Loucy (cell line): ENCODE results near the gene PRR7.

Source experiments
- H2AFZ ChIP-seq: fragments of 200-600 bp; sonication (generic); 2 replicates; pipeline ENCODE4 v1.6.0; 2016; ENCODE audit warnings: antibody characterized with exemption, mild to moderate bottlenecking, low read length, moderate library complexity
- H3F3A ChIP-seq: fragments of 200-600 bp; 2 replicates; pipeline ENCODE4 v1.6.0; 2016; ENCODE audit warnings: antibody characterized with exemption, low read depth, mild to moderate bottlenecking
- H3K27me3 ChIP-seq: fragments of 200-600 bp; sonication (generic); 2 replicates; pipeline ENCODE4 v1.6.1; 2014; ENCODE audit warnings: low read length, mild to moderate bottlenecking; ENCODE audit not compliant: insufficient read depth, poor library complexity, severe bottlenecking
- H3K36me3 ChIP-seq: fragments of 200-600 bp; sonication (generic); 2 replicates; pipeline ENCODE4 v1.6.1; 2016; ENCODE audit warnings: low read length; ENCODE audit not compliant: insufficient read depth
- H3K4me1 ChIP-seq: fragments of 200-600 bp; sonication (generic); 2 replicates; pipeline ENCODE4 v1.5.1; 2014; ENCODE audit warnings: low read length, mild to moderate bottlenecking; ENCODE audit not compliant: insufficient read depth, poor library complexity, severe bottlenecking
- H3K4me2 ChIP-seq: fragments of 200-600 bp; sonication (generic); 2 replicates; pipeline ENCODE4 v1.6.0; 2014; ENCODE audit warnings: antibody characterized with exemption, low read length, low read depth, mild to moderate bottlenecking; ENCODE audit not compliant: poor library complexity, severe bottlenecking
- H3K4me3 ChIP-seq: fragments of 200-600 bp; sonication (generic); 2 replicates; pipeline ENCODE4 v1.5.1; 2014; ENCODE audit warnings: low read length, mild to moderate bottlenecking, mixed read lengths; ENCODE audit not compliant: poor library complexity, severe bottlenecking
- H3K79me2 ChIP-seq: fragments of 200-600 bp; sonication (generic); 2 replicates; pipeline ENCODE4 v1.6.1; 2014; ENCODE audit warnings: low read length; ENCODE audit not compliant: insufficient read depth
- H3K9ac ChIP-seq: fragments of 200-600 bp; sonication (generic); 2 replicates; pipeline ENCODE4 v1.6.0; 2014; ENCODE audit warnings: mild to moderate bottlenecking, low read depth, low read length, moderate library complexity; ENCODE audit not compliant: poor library complexity, severe bottlenecking
- H3K9me2 ChIP-seq: fragments of 200-600 bp; sonication (generic); replicated peaks from 2 replicates; pipeline ENCODE4 v1.6.1; 2016; ENCODE audit warnings: low read depth, low read length, mixed read lengths
- H3K9me3 ChIP-seq: fragments of 200-600 bp; sonication (generic); 2 replicates; pipeline ENCODE4 v1.6.1; 2014; ENCODE audit warnings: mild to moderate bottlenecking, antibody characterized with exemption, low read length, low read depth; ENCODE audit not compliant: insufficient read depth
- H4K20me1 ChIP-seq: fragments of 200-600 bp; sonication (generic); 2 replicates; pipeline ENCODE4 v1.6.0; 2014; ENCODE audit warnings: antibody characterized with exemption, low read length, mild to moderate bottlenecking; ENCODE audit not compliant: insufficient read depth, poor library complexity, severe bottlenecking
- CTCF ChIP-seq: fragments of 200-600 bp; sonication (generic); conservative IDR thresholded peaks from 2 replicates; pipeline ENCODE4 v1.5.1; 2014; ENCODE audit warnings: mild to moderate bottlenecking, antibody characterized with exemption, low read length
- EZH2phosphoT487 ChIP-seq: fragments of 200-600 bp; IDR thresholded peaks from 2 replicates; pipeline ENCODE4 v1.6.1; 2018; ENCODE audit warnings: antibody characterized with exemption, mild to moderate bottlenecking, moderate library complexity, borderline replicate concordance

The PRR7 gene

GRCh38 chr5:177425801-177426565 lies 20.6 kb upstream of the PRR7 start:
- Histone ChIP-seq H3F3A (no peaks in the 10 kb centered on the region), H3K4me2 (peak overlapping the region; percentile 70), H3K36me3 (no peaks in the 10 kb centered on the region), H3K9ac (peak overlapping the region; percentile 69), H3K4me3 (peak overlapping the region; percentile 79), H3K27me3 (no peaks in the 10 kb centered on the region), H3K9me2 (no peaks in the 10 kb centered on the region), H3K4me1 (peaks cover 33% of the 10 kb centered on the region), H3K9me3 (no peaks in the 10 kb centered on the region), H3K79me2 (peaks cover 43% of the 10 kb centered on the region), H2AFZ (peak overlapping the region; percentile 93), H4K20me1 (peaks cover 19% of the 10 kb centered on the region)
- TF ChIP-seq EZH2phosphoT487, result no peak

- Histone ChIP-seq H3K36me3 (no peaks in the 10 kb centered on the region), H3K4me1 (peaks cover 36% of the 10 kb centered on the region), H3K9me3 (no peaks in the 10 kb centered on the region), H4K20me1 (peaks cover 19% of the 10 kb centered on the region), H3F3A (no peaks in the 10 kb centered on the region), H3K9me2 (no peaks in the 10 kb centered on the region), H3K4me3 (peak within 1 kb of the TSS; percentile 95), H3K4me2 (peak within 1 kb of the TSS; percentile 99), H3K79me2 (peaks cover 46% of the 10 kb centered on the region), H3K27me3 (no peaks in the 10 kb centered on the region), H2AFZ (peak within 1 kb of the TSS; percentile 93), H3K9ac (peak within 1 kb of the TSS; percentile 97)
- TF ChIP-seq CTCF (no peak), EZH2phosphoT487 (no peak)
These were observed 19.9 kb upstream of the PRR7 start, which contains the start of gene GRK6 for GRCh38 chr5:177426566-177427210. Gene GRK6, plus strand, starts transcription at chr5:177426676. Its CDS starts 170 bp downstream, at chr5:177426846.

- Histone ChIP-seq H3K4me3 (peak overlapping the region; percentile 95), H3K9me2 (no peaks in the 10 kb centered on the region), H4K20me1 (peaks cover 19% of the 10 kb centered on the region), H3K79me2 (peaks cover 49% of the 10 kb centered on the region), H3K36me3 (peaks cover 3% of the 10 kb centered on the region; the same call in 1 of the 2 replicates), H3K4me1 (peaks cover 40% of the 10 kb centered on the region), H3K27me3 (no peaks in the 10 kb centered on the region), H3K9ac (peak overlapping the region; percentile 97), H3K9me3 (no peaks in the 10 kb centered on the region), H3K4me2 (peak overlapping the region; percentile 99), H2AFZ (no peak overlapping the region), H3F3A (no peaks in the 10 kb centered on the region)
- TF ChIP-seq EZH2phosphoT487 (no peak), CTCF (no peak)
These were observed 19.3 kb upstream of the PRR7 start for GRCh38 chr5:177427211-177427822.
